ENCODE data around the gene IFT172.
A peak's percentile ranks its signal among the peaks of the same experiment; 100 is the strongest.

IFT172 gene

GRCh38 chr2:27496357-27497287, 7.1 kb upstream of the IFT172 start, which contains the start of gene GCKR:
Gene GCKR (plus strand): TSS chr2:27496839. CDS start chr2:27496905, 66 bp downstream.
- no peak within 1 kb of the TSS for H3K4me3 ChIP-seq (ENCODE audit: low read depth, low read length)
- peak; percentile 60 for DNase-seq (ENCODE audit: low read depth)
- TF ChIP-seq MYC (IDR thresholded peaks at IDR 0.05; ENCODE audit: low read depth, low read length): no peak

- H3K4me3 ChIP-seq (ENCODE audit: low read depth, low read length): no peak overlapping the region
- TF ChIP-seq CTCF (IDR thresholded peaks at IDR 0.05; ENCODE audit: low read depth, low read length): no peak
- no peak for TF ChIP-seq POLR2A (IDR thresholded peaks at IDR 0.05; ENCODE audit: extremely low read depth, insufficient read length)
- TF ChIP-seq MYC (IDR thresholded peaks at IDR 0.05; ENCODE audit: low read depth, low read length): no peak
- TF ChIP-seq MAX (IDR thresholded peaks at IDR 0.05; ENCODE audit: low read depth, low read length): no peak
- DNase-seq (ENCODE audit: low read depth): no peak
Measured at GRCh38 chr2:27495840-27496356, 6.4 kb upstream of the IFT172 start.

- peak; percentile 20 for DNase-seq (ENCODE audit: low read depth)
- H3K4me3 ChIP-seq (ENCODE audit: low read depth, low read length): no peak within 1 kb of the TSS
- TF ChIP-seq MAX (IDR thresholded peaks at IDR 0.05; ENCODE audit: low read depth, low read length) (no peak), MYC (IDR thresholded peaks at IDR 0.05; ENCODE audit: low read depth, low read length) (no peak), CTCF (IDR thresholded peaks at IDR 0.05; ENCODE audit: low read depth, low read length) (no peak), POLR2A (IDR thresholded peaks at IDR 0.05; ENCODE audit: extremely low read depth, insufficient read length) (no peak)
Measured at GRCh38 chr2:27494944-27495554, 5.5 kb upstream of the IFT172 start, which contains the start of gene FNDC4. Gene FNDC4 (minus strand): TSS chr2:27495200. CDS start chr2:27494679, 521 bp downstream.

- DNase-seq (ENCODE audit: low read depth): no peak
- H3K4me3 ChIP-seq (ENCODE audit: low read depth, low read length): no peak overlapping the region
- no peak for TF ChIP-seq MYC (IDR thresholded peaks at IDR 0.05; ENCODE audit: low read depth, low read length)
- no peak for TF ChIP-seq POLR2A (IDR thresholded peaks at IDR 0.05; ENCODE audit: extremely low read depth, insufficient read length)
- no peak for TF ChIP-seq MAX (IDR thresholded peaks at IDR 0.05; ENCODE audit: low read depth, low read length)
- no peak for TF ChIP-seq CTCF (IDR thresholded peaks at IDR 0.05; ENCODE audit: low read depth, low read length)
Measured at GRCh38 chr2:27494284-27494943, 4.9 kb upstream of the IFT172 start.

- no peak for DNase-seq (ENCODE audit: low read depth)
- no peak overlapping the region for H3K4me3 ChIP-seq (ENCODE audit: low read depth, low read length)
- TF ChIP-seq CTCF (IDR thresholded peaks at IDR 0.05; ENCODE audit: low read depth, low read length): no peak
- TF ChIP-seq POLR2A (IDR thresholded peaks at IDR 0.05; ENCODE audit: extremely low read depth, insufficient read length): no peak
- TF ChIP-seq MAX (IDR thresholded peaks at IDR 0.05; ENCODE audit: low read depth, low read length): no peak
- TF ChIP-seq MYC (IDR thresholded peaks at IDR 0.05; ENCODE audit: low read depth, low read length): no peak
Measured at GRCh38 chr2:27493948-27494283, 4.4 kb upstream of the IFT172 start.
